ENCODE measurements around the gene SUB1. TPM values are rescaled to one million over a fixed set of nuclear protein-coding genes. Genes with fewer than 3 reads are reported as not detected.

The SUB1 gene
- total RNA-seq, 1 experiment from 2014 or later = 288 TPM

DNA sequence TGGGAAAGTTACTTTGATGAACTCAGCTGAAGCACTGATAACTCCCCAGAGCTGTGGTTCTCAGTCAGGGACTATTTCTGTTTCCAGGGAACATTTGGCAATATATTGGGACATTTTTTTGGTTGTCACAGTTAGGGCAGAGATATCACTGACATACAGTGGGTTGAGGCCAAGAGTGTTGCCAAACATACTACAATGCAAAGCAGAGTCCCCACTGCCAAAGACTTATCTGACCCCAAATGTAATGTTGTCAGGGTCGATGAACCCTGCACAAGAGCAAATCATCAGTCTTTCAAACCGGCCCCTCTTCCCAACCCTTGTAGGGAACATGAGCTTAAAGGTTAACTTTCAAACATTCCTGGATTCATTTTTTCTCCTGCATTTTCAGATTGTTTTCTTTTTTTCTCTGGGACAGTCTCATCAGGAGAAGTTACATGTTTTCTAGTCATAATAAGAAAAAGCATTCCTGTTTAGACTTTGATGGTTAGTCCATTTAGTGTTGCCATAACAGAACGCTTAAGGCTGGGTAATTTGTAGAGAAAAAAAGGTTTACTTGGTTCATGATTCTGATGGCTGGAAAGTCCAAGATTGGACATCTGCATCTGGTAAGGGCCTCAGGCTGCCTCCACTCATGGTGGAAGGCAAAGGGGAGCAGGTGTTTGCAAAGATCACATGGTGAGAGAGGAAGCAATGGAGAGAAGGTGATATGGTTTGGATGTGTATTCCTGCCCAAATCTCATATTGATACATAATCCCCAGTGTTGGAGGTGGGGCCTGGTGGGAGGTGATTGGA, 18.8 kb upstream of the SUB1 start:
- no peaks in the 10 kb centered on the region for H3K4me1 ChIP-seq (ENCODE audit: insufficient read depth, low read length)
- Mint-ChIP-seq H3K4me1 (no peaks in the 10 kb centered on the region), H3K27ac (no peak overlapping the region), H3K36me3 (ENCODE audit: insufficient read depth in 1 of 3, low read depth in 3 of 3) (no peaks in the 10 kb centered on the region), H3K27me3 (ENCODE audit: low read depth) (no peaks in the 10 kb centered on the region), H3K9me3 (peaks cover 0 to 3% of the 10 kb centered on the region in 2 experiments; a peak in 1 of 5 replicates), H3K4me3 (no peak overlapping the region)
- no peaks in the 10 kb centered on the region for H3K27me3 ChIP-seq (ENCODE audit: insufficient read depth, low read length)
- no peaks in the 10 kb centered on the region for H3K79me2 ChIP-seq (ENCODE audit: insufficient read depth, low read length)
- H3K14ac ChIP-seq (ENCODE audit: insufficient read depth, low read length) = no peak overlapping the region
- no peak overlapping the region for H3K4me2 ChIP-seq (ENCODE audit: insufficient read depth, insufficient read length, low read length)
- no CpG with 5 or more reads among the region's 3 CpGs for WGBS (ENCODE audit: extremely low coverage, insufficient read length, low lambda C conversion rate)
- no peak overlapping the region for H3K18ac ChIP-seq (ENCODE audit: insufficient read length, low read depth, low read length)
- no peak overlapping the region for H2BK15ac ChIP-seq (ENCODE audit: low read depth, low read length)
- TF ChIP-seq, protein P1, sequence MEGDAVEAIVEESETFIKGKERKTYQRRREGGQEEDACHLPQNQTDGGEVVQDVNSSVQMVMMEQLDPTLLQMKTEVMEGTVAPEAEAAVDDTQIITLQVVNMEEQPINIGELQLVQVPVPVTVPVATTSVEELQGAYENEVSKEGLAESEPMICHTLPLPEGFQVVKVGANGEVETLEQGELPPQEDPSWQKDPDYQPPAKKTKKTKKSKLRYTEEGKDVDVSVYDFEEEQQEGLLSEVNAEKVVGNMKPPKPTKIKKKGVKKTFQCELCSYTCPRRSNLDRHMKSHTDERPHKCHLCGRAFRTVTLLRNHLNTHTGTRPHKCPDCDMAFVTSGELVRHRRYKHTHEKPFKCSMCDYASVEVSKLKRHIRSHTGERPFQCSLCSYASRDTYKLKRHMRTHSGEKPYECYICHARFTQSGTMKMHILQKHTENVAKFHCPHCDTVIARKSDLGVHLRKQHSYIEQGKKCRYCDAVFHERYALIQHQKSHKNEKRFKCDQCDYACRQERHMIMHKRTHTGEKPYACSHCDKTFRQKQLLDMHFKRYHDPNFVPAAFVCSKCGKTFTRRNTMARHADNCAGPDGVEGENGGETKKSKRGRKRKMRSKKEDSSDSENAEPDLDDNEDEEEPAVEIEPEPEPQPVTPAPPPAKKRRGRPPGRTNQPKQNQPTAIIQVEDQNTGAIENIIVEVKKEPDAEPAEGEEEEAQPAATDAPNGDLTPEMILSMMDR (conservative IDR thresholded peaks at IDR 0.05) = no peak
- H2BK20ac ChIP-seq (ENCODE audit: low read depth, low read length, poor library complexity, severe bottlenecking) = no peak overlapping the region
- no peak overlapping the region for H2BK120ac ChIP-seq (ENCODE audit: low read depth, low read length, poor library complexity, severe bottlenecking)
- no peak overlapping the region for H3K27ac ChIP-seq (ENCODE audit: insufficient read length, low read depth, low read length)
- H4K91ac ChIP-seq (ENCODE audit: insufficient read length, low read depth, low read length) = no peak overlapping the region
- no peaks in the 10 kb centered on the region for H3K23me2 ChIP-seq (ENCODE audit: insufficient read length, low read depth, low read length, poor library complexity, severe bottlenecking)
- no peak for DNase-seq
- H3K56ac ChIP-seq (ENCODE audit: insufficient read length, low read depth, low read length) = no peak overlapping the region
- no peak overlapping the region for H2BK12ac ChIP-seq (ENCODE audit: insufficient read length, low read depth, low read length)
- H3K23ac ChIP-seq (ENCODE audit: insufficient read length, low read depth, low read length) = no peak overlapping the region
- H3K9ac ChIP-seq (ENCODE audit: extremely low read depth, insufficient read length, low read length) = no peak overlapping the region
- H2BK5ac ChIP-seq (ENCODE audit: insufficient read length, low read length) = no peak overlapping the region
- no peaks in the 10 kb centered on the region for H3K79me1 ChIP-seq (ENCODE audit: insufficient read depth, low read depth, low read length, poor library complexity, severe bottlenecking)
- H3T11ph ChIP-seq (ENCODE audit: low read length) = no peak overlapping the region
- no peaks in the 10 kb centered on the region for H3K9me3 ChIP-seq (ENCODE audit: control insufficient read depth, low read depth, low read length)
- no peak overlapping the region for H2AFZ ChIP-seq (ENCODE audit: low read length)
- no peak overlapping the region for H3K4ac ChIP-seq (ENCODE audit: low read depth, low read length)
- H4K20me1 ChIP-seq (ENCODE audit: control insufficient read depth, insufficient read depth, insufficient read length) = no peaks in the 10 kb centered on the region
- no peak overlapping the region for H2AK5ac ChIP-seq (ENCODE audit: insufficient read length, low read length)
- no peak overlapping the region for H4K5ac ChIP-seq (ENCODE audit: insufficient read length, low read depth, low read length)
- no peak overlapping the region for H4K8ac ChIP-seq (replicated peaks; ENCODE audit: insufficient read length, low read depth, low read length)

Measured in H9 (cell line).